Ascending aorta (tissue), 2 donors: ENCODE data around the gene VPS37B. TPM values are rescaled to one million over a fixed set of nuclear protein-coding genes. Genes with fewer than 3 reads are reported as not detected.

Source experiments
- DNase-seq, 2 donors: peaks; one replicate each; pipeline ENCODE4 v3.0.0-alpha.2; 2019; ENCODE audit warnings: low spot score in 2 of 2
- H3K27ac ChIP-seq, 2 donors: fragments of 200-600 bp; sonication (generic); one replicate each; pipeline ENCODE4 v1.5.1; 2016 to 2017; ENCODE audit warnings: mild to moderate bottlenecking in 1 of 2
- H3K27me3 ChIP-seq: fragments of 200-600 bp; sonication (generic); one replicate; pipeline ENCODE4 v1.5.1; 2017
- H3K36me3 ChIP-seq, 2 donors: fragments of 200-600 bp; sonication (generic); one replicate each; pipeline ENCODE4 v1.5.1; 2016
- H3K4me1 ChIP-seq, 2 donors: fragments of 200-600 bp; sonication (generic); one replicate each; pipeline ENCODE4 v1.5.1; 2016 to 2017; ENCODE audit warnings: mild to moderate bottlenecking in 1 of 2
- H3K4me3 ChIP-seq, 2 donors: fragments of 200-600 bp; sonication (generic); one replicate each; pipeline ENCODE4 v1.5.1; 2016 to 2017; ENCODE audit warnings: mild to moderate bottlenecking in 1 of 2
- H3K9me3 ChIP-seq, 2 donors: fragments of 200-600 bp; sonication (generic); one replicate each; pipeline ENCODE4 v1.5.1; 2016
- CTCF ChIP-seq, 3 experiments: fragments of 200-600 bp in 2 of 3; fragments of 450-650 bp in 1 of 3; sonication (generic) in 2 of 3; IDR thresholded peaks; one replicate each; pipeline ENCODE4 v1.5.1; 2016 to 2019; ENCODE audit warnings: antibody characterized with exemption in 3 of 3, mild to moderate bottlenecking in 1 of 3, moderate library complexity in 1 of 3
- intact Hi-C: fragments of 100-400 bp; cut with DNase I; formaldehyde crosslinking; loops from one replicate; pipeline ENCODE4 v1.15.1; 2023
- total RNA-seq: library from RNA; depleted of rRNA; stranded (reverse); fragments of >200 nt; gene quantifications from one replicate; pipeline ENCODE4 v1.1.0, GENCODE V29; 2016

Gene VPS37B
- total RNA-seq, 1 donor from 2014 or later = 31.8 TPM

DNA sequence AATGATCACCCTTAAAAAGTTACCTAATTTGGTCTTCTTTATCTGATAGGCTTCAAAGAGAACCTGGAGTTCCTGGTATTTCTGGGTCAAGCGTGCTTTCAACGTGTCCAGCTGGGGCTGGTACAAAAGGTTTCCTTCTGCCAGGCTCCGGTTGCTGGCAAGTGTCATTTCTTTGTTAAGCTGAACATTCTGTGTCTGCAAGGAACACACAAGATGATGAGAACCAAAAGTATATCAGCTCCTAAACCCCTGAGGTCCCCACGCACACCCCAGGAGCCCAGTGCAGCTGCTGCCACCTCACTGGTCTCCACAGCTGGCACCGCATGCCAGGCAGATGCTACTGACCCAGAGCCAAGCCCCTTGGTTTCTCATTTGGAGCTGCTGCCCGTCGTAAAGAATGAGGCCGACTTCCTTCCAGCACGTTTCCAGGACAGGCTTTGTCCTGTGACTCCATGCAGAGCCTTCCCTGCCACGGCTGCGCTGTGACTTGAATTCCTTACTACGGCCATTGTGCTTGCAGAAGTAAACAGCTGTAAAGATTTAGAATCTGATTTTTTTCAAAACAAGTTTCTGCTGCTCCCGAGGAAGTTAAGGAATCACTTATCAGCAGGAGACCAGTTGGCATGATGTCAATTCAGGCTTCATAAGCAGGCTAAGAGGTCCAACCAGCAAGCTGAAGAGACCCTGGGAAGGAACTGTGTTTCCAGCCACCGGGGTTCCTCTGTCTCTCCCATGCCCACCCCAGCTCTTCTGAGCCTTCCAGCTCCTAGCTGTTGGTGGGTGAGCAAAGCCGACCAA lies 24.9 kb downstream of the VPS37B start:
- peak overlapping the region; percentile 73 to 79 for H3K27ac ChIP-seq
- no peak for TF ChIP-seq CTCF (IDR thresholded peaks at IDR 0.05)
- intact Hi-C loops = no loop called here
- peaks cover 4 to 23% of the 10 kb centered on the region in 2 donors for H3K4me1 ChIP-seq
- peaks cover 37 to 47% of the 10 kb centered on the region in 2 donors for H3K36me3 ChIP-seq
- H3K4me3 ChIP-seq = peak overlapping the region; percentile 43 to 47
- no peaks in the 10 kb centered on the region for H3K27me3 ChIP-seq
- H3K9me3 ChIP-seq = no peaks in the 10 kb centered on the region
- peak in 1 of 2 donors; percentile 71 for DNase-seq

DNA sequence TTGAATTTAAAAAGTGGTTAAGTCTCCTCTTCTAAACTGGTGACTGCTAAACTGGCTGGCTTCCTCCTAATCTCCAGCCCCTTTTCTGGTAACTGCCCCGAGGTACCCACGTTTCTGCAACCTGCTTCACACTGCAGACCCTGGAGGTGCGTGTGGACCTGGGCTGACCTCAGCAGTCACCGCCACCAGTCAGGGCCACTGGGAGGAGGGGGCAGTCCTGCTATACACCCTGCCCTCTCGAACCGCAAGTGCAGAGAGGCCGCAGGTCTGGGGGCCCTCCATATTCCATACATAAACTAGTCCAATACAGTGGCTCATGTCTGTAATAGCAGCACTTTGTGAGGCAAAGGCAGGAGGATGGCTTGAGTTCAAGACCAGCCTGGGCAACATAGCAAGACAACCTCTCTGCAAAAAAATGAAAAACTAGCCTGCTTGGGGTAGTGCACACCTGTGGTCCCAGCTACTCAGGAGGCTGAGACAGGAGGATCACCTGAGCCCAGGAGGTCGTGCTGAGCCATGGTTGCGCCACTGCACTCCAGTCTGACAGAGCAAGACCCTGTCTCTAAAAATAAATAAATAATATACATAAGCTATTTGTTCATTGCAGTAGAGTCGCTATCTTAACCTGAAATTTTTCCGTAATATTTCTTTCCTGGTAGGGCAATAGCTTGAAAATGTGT lies 25.6 kb downstream of the VPS37B start:
- no peak for TF ChIP-seq CTCF (IDR thresholded peaks at IDR 0.05)
- Histone ChIP-seq H3K4me1 (peaks cover 4 to 23% of the 10 kb centered on the region in 2 donors), H3K9me3 (no peaks in the 10 kb centered on the region), H3K4me3 (no peak overlapping the region), H3K27me3 (no peaks in the 10 kb centered on the region), H3K36me3 (peaks cover 38 to 54% of the 10 kb centered on the region in 2 donors), H3K27ac (peak overlapping the region; percentile 18 to 21)
- intact Hi-C loops = no loop called here
- DNase-seq = peak in 1 of 2 donors; percentile 56

- no peak for TF ChIP-seq CTCF (IDR thresholded peaks at IDR 0.05)
- Histone ChIP-seq H3K27me3 (no peaks in the 10 kb centered on the region), H3K36me3 (peaks cover 48 to 63% of the 10 kb centered on the region in 2 donors), H3K9me3 (no peaks in the 10 kb centered on the region), H3K4me3 (no peak overlapping the region), H3K4me1 (peaks cover 4 to 23% of the 10 kb centered on the region in 2 donors), H3K27ac (no peak overlapping the region)
- peak in 1 of 2 donors; percentile 50 for DNase-seq
- intact Hi-C loops = no loop called here
Observed at GRCh38 chr12:122869207-122869973, 26.5 kb downstream of the VPS37B start.

DNA sequence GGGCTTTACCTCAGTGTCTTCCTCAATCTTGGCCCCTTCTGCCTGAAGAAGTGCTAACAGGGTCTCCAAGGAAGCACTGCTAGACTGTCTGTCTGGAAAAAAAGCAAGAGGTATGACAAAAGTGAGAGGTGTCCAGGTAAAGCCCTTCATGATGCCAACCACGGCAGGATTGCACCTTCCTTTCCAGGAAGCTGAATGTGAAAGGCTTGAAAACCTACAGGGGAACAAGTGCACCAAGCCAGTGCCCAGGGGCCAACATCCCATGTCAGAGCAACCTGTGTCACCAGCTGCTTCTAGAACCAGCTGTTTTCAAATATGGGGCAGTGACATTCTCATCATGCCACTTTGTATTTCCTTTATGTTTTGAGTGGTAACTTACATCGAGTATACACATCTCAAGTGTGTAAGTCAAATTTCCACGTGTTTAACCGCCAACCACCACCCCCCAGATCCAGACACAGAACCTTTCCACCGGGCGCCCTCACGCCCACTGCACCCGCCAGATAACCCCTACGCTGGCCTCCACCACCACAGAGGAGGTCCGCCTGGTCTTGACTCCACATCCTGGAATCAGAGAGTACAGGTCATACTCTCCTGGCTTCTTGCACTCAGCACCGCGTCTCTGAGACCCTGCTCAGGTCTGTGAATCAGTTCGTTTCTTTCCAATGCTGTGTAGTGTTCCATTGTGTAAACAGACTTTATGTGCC lies 27.3 kb downstream of the VPS37B start:
- Histone ChIP-seq H3K9me3 (no peaks in the 10 kb centered on the region), H3K27ac (no peak overlapping the region), H3K4me1 (peaks cover 4 to 23% of the 10 kb centered on the region in 2 donors), H3K4me3 (no peak overlapping the region), H3K27me3 (no peaks in the 10 kb centered on the region), H3K36me3 (peaks cover 50 to 67% of the 10 kb centered on the region in 2 donors)
- TF ChIP-seq CTCF (IDR thresholded peaks at IDR 0.05) = no peak
- peak in 1 of 2 donors; percentile 49 for DNase-seq
- intact Hi-C loops = no loop called here
